Brain pericyte (primary cell): Measurements from ENCODE around the gene NRXN2.
"Not testable (repeated sequence)": the region's sequence is repeated elsewhere in the genome, so short reads cannot be mapped to it uniquely, and the experiment has no call there.

Source experiments
- DNase-seq: peaks from one replicate; pipeline ENCODE4 v3.0.0-alpha.2; 2012; ENCODE audit warnings: low read depth, low spot score

NRXN2 gene

GRCh38 chr11:64674774-64675173 is 48.2 kb downstream of the NRXN2 start:
- DNase-seq, result no peak

- DNase-seq, result no peak
Measured at GRCh38 chr11:64673279-64673678, 49.7 kb downstream of the NRXN2 start.

GRCh38 chr11:64672875-64673274 is 50.1 kb downstream of the NRXN2 start:
- DNase-seq, result no peak

- no peak for DNase-seq
Measured at GRCh38 chr11:64670975-64671374, 52.0 kb downstream of the NRXN2 start.

GRCh38 chr11:64667154-64667745 is 55.7 kb downstream of the NRXN2 start:
- DNase-seq, result no peak

- DNase-seq, result no peak
Measured at GRCh38 chr11:64665411-64665821, 57.6 kb downstream of the NRXN2 start.

- not testable (repeated sequence) for DNase-seq
Measured at GRCh38 chr11:64664236-64664870, 58.6 kb downstream of the NRXN2 start.

GRCh38 chr11:64663656-64664055 is 59.3 kb downstream of the NRXN2 start:
- DNase-seq, result no peak

GRCh38 chr11:64661614-64662013 is 61.4 kb downstream of the NRXN2 start:
- DNase-seq, result no peak

- peak; percentile 34 for DNase-seq
Measured at GRCh38 chr11:64661146-64661545, 61.9 kb downstream of the NRXN2 start.

- DNase-seq, result no peak
Measured at GRCh38 chr11:64660706-64661105, 62.3 kb downstream of the NRXN2 start.

GRCh38 chr11:64660205-64660604 is 62.8 kb downstream of the NRXN2 start:
- no peak for DNase-seq

- no peak for DNase-seq
Measured at GRCh38 chr11:64659417-64660144, 63.4 kb downstream of the NRXN2 start.

- DNase-seq, result no peak
Measured at GRCh38 chr11:64658265-64658664, 64.7 kb downstream of the NRXN2 start.

- DNase-seq, result no peak
Measured at GRCh38 chr11:64656862-64657261, 66.1 kb downstream of the NRXN2 start.

GRCh38 chr11:64655941-64656601 is 66.9 kb downstream of the NRXN2 start:
- no peak for DNase-seq

- no peak for DNase-seq
Measured at GRCh38 chr11:64654958-64655541, 67.9 kb downstream of the NRXN2 start.

- DNase-seq, result no peak
Measured at GRCh38 chr11:64654439-64654838, 68.6 kb downstream of the NRXN2 start.

- DNase-seq, result no peak
Measured at GRCh38 chr11:64653388-64653973, 69.5 kb downstream of the NRXN2 start.

GRCh38 chr11:64652586-64653387 is 70.2 kb downstream of the NRXN2 start:
- DNase-seq, result peak; percentile 40
